Measurements from ENCODE around the gene SAMD4B.

The SAMD4B gene

DNA sequence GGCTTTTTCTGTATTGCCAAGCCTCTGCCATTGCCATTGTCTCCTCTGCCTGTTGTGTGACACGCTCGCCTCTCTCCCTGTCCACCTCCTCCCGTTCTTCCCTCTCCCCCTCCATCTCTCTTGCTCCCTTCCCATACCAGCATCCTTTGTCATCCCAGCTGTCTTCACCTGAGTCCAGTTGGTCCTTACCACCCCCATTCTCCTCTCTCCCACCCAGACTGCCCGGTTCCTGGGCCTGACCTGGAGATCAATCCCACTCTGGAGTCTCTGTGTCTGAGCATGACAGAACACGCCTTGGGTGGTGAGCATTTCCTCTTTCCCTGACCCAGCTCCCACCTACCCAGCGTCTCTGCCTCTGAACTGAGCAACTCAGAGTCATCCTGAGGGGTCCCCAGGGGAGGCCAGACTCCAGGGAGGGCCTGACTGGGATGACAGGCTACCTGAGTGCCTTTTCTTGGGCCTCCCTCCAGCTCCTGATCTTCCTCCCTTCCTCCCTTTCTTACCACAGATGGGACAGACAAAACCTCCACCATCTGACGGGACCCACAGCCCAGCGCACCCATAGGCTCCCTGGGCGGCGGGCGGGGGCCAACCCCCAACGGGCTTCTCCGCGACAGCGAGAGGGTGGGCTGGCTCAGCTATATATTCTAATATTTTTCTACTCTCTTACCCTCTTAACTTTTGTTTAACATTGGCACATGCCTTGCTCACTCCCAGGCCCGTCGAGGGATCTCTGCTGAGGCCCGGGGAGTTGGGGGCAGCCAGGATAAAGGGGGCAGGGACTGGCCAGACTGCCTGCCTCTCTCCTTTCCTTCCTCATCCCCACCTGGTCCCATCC is 41.0 kb downstream of the SAMD4B start:
- DNase-seq (ENCODE audit: extremely low read depth, low read depth): no peak
- TF ChIP-seq, protein P1, sequence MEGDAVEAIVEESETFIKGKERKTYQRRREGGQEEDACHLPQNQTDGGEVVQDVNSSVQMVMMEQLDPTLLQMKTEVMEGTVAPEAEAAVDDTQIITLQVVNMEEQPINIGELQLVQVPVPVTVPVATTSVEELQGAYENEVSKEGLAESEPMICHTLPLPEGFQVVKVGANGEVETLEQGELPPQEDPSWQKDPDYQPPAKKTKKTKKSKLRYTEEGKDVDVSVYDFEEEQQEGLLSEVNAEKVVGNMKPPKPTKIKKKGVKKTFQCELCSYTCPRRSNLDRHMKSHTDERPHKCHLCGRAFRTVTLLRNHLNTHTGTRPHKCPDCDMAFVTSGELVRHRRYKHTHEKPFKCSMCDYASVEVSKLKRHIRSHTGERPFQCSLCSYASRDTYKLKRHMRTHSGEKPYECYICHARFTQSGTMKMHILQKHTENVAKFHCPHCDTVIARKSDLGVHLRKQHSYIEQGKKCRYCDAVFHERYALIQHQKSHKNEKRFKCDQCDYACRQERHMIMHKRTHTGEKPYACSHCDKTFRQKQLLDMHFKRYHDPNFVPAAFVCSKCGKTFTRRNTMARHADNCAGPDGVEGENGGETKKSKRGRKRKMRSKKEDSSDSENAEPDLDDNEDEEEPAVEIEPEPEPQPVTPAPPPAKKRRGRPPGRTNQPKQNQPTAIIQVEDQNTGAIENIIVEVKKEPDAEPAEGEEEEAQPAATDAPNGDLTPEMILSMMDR (IDR thresholded peaks at IDR 0.05; ENCODE audit: low read depth, low read length): no peak

DNA sequence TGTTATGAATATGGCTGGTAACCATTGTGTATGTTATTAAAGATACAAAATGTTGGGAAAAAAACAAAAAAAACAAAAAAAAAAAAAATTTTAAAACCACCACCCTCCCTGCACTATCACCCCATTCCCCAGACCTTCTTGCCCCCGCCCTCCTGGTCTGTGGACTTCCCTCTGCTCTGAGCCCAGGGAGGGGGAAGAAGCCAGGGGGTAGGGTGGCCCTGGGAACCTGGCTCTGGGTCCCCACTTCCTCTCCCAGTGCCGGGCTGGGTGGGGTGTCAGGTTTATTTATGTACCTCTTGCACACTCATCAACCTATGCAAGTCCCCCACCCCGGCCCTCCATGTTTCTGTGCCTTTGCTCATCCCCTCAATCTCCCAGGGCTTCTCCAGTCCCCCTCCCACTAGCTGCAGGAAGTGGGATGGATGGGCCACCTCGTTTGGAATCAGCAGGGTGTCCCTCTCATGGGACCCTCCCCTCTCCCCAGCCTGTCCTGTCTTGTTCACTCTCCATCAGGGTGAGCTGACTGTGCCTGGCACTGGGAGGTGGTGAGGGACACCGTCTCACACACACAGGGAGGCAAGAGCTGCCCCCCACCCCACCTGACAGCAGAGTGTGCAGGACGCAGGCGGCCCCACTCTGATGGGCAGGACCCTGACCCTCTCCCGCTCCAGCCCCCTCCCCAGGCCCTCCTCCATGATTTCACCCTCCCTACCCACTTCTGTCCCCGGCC is 42.8 kb downstream of the SAMD4B start:
- TF ChIP-seq, protein P1 (IDR thresholded peaks at IDR 0.05; ENCODE audit: low read depth, low read length): no peak

DNA sequence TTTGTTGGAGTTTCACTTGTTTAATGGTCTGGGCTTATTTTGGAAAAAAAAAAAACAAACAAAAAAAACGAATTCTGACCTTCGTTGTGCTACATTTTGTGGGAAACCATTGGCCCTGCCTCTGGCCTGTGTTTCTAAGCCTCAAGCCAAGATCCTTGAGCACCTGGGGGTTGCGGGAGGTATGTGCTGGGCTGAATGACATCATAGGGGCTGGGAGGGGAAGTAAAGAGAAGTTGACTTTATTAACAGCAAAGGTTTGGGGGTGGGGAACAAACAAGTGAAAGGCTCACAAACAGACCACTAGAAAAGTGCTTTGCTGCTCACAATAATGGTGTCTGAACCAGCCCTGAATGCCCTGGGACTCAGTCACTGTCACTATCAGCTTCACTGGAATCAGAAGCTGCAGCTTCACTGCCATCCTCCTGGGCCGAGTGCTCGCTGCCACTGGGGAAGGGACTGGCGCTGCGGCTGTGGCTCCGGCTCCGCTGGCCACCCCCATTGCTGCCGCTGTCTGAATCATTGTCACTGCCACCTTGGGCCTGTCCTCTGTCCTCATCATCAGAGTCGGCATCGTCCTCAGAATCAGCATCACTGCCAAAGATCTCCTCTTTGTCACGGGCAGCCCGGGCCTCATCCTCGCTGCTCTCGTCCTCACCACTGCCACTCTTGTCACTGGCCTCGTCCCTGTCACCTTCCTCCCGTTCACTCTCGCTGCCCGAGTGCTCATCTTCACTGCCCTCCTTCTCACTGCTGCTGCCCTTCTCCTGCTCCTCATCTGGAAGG is 43.6 kb downstream of the SAMD4B start:
- TF ChIP-seq, protein P1 (IDR thresholded peaks at IDR 0.05; ENCODE audit: low read depth, low read length): no peak
- no peak for DNase-seq (ENCODE audit: extremely low read depth, low read depth)

More for the DNA sequence above, 42.8 kb downstream of the SAMD4B start:
- DNase-seq (ENCODE audit: extremely low read depth, low read depth): no peak

DNA sequence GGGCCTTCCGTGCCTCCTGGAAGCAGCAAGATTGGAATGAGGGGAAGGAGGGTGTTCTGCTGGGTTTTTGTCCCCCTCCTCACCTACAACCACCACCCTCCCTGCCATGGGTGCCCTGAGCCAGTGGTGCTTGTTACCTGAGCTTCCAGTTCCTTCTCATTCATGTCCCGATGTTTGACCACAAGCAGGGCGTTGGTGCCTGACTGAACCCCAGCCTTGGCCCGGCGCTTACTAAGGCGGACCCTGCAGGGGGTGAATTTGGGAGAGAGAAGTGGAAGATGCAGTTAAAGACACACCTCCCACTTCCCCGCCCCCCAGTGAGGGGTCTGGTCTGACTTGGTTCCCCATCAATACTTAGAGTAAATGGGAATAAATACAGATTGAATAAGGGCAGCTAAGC is 44.3 kb downstream of the SAMD4B start:
- TF ChIP-seq, protein P1 (IDR thresholded peaks at IDR 0.05; ENCODE audit: low read depth, low read length): no peak
- no peak for DNase-seq (ENCODE audit: extremely low read depth, low read depth)

DNA sequence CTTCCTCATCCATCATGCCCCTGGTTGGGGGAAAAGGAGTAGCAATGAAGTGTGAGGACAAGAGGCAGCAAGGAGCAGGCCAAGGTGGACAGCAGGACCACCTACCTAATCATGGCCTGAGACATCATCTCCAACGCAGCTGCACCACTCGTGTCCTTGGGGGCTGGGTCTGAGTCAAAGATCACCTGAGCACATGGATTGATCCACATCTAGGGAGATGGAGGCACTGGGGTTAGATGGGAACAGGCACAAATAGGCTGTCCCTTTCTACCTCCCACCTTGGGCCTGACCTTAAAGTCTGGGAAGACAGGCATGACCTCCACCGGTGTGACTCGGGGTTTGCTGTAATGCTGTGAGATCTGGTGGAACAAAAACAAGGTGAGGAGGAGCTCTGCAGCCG is 46.4 kb downstream of the SAMD4B start:
- DNase-seq (ENCODE audit: extremely low read depth, low read depth): no peak
- TF ChIP-seq, protein P1 (IDR thresholded peaks at IDR 0.05; ENCODE audit: low read depth, low read length): no peak

DNA sequence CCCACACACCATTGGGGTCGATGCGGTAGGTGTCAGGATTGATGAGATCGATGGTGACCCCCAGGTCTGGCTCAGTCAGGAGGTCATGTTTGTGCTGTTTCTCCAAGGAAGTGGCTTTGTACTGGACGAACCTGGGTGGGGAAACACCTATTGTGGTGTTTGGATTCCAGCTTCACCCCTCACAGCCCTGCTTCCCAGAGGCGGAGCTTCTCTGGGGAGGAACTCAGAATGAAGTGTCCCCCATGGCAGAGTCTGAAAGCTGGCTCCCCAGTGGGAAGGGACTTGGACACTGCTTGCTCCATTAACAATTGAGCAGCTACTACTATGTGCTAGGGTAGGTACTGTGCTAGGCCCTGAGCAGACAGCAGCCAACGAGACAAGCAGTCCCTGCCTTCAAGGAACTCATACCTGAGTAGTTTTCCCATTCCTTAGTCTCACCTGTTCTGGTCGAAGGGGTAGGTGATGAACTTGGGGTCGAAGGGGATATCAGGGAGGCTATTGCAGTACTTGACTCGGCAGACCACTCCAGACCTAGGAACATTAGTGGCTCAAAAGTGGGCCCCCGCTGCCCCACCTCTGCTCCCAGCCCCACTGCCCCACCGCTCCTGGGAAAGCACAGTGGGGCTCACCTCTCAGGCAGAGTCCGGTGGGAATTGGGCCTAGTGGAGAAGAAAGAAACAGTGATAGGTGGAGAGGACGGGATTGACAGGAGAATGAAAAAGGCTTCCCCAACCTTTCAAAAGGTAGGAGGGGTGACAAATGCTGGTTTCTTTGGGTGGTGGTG is 47.6 kb downstream of the SAMD4B start:
- TF ChIP-seq, protein P1 (IDR thresholded peaks at IDR 0.05; ENCODE audit: low read depth, low read length): no peak
- DNase-seq (ENCODE audit: extremely low read depth, low read depth): no peak
